ENCODE results near the gene MAP2K5.

The MAP2K5 gene

GRCh38 chr15:67783303-67783702 is 240.8 kb downstream of the MAP2K5 start:
- H3K36me3 Mint-ChIP-seq (ENCODE audit: low read depth), result peaks cover 21% of the 10 kb centered on the region

GRCh38 chr15:67784090-67784781 is 241.7 kb downstream of the MAP2K5 start:
- H3K9me3 Mint-ChIP-seq, result no peaks in the 10 kb centered on the region
- intact Hi-C loops (cut with micrococcal nuclease), result no loop called here
- H3K27me3 Mint-ChIP-seq, result no peaks in the 10 kb centered on the region
- H3K27ac Mint-ChIP-seq, result no peak overlapping the region
- peaks cover 29% of the 10 kb centered on the region for H3K4me1 Mint-ChIP-seq (ENCODE audit: low read depth)
- peaks cover 21% of the 10 kb centered on the region for H3K36me3 Mint-ChIP-seq (ENCODE audit: low read depth)
- H3K4me3 Mint-ChIP-seq, result no peak overlapping the region

More at GRCh38 chr15:67783303-67783702, 240.8 kb downstream of the MAP2K5 start:
- Mint-ChIP-seq H3K4me1 (ENCODE audit: low read depth) (peaks cover 34% of the 10 kb centered on the region), H3K4me3 (no peak overlapping the region), H3K9me3 (no peaks in the 10 kb centered on the region), H3K27me3 (no peaks in the 10 kb centered on the region), H3K27ac (no peak overlapping the region)
- intact Hi-C loops (cut with micrococcal nuclease), result no loop called here

GRCh38 chr15:67784856-67785430 is 242.4 kb downstream of the MAP2K5 start:
- intact Hi-C loops (cut with micrococcal nuclease), result no loop called here
- peaks cover 22% of the 10 kb centered on the region for H3K4me1 Mint-ChIP-seq (ENCODE audit: low read depth)

GRCh38 chr15:67785431-67785830 is 242.9 kb downstream of the MAP2K5 start:
- H3K27ac Mint-ChIP-seq, result no peak overlapping the region
- intact Hi-C loops (cut with micrococcal nuclease), result no loop called here
- H3K4me1 Mint-ChIP-seq (ENCODE audit: low read depth), result peaks cover 17% of the 10 kb centered on the region

More at GRCh38 chr15:67784856-67785430, 242.4 kb downstream of the MAP2K5 start:
- H3K9me3 Mint-ChIP-seq, result no peaks in the 10 kb centered on the region
- H3K4me3 Mint-ChIP-seq, result no peak overlapping the region
- H3K36me3 Mint-ChIP-seq (ENCODE audit: low read depth), result peaks cover 21% of the 10 kb centered on the region
- no peaks in the 10 kb centered on the region for H3K27me3 Mint-ChIP-seq
- H3K27ac Mint-ChIP-seq, result no peak overlapping the region

GRCh38 chr15:67786646-67787045 is 244.1 kb downstream of the MAP2K5 start:
- H3K9me3 Mint-ChIP-seq, result no peaks in the 10 kb centered on the region
- intact Hi-C loops (cut with micrococcal nuclease), result no loop called here
- H3K4me3 Mint-ChIP-seq, result no peak overlapping the region
- H3K27ac Mint-ChIP-seq, result no peak overlapping the region
- peaks cover 13% of the 10 kb centered on the region for H3K4me1 Mint-ChIP-seq (ENCODE audit: low read depth)
- no peaks in the 10 kb centered on the region for H3K27me3 Mint-ChIP-seq
- peaks cover 32% of the 10 kb centered on the region for H3K36me3 Mint-ChIP-seq (ENCODE audit: low read depth)

More at GRCh38 chr15:67785431-67785830, 242.9 kb downstream of the MAP2K5 start:
- H3K36me3 Mint-ChIP-seq (ENCODE audit: low read depth), result peaks cover 24% of the 10 kb centered on the region
- no peaks in the 10 kb centered on the region for H3K27me3 Mint-ChIP-seq
- H3K4me3 Mint-ChIP-seq, result no peak overlapping the region
- H3K9me3 Mint-ChIP-seq, result no peaks in the 10 kb centered on the region

- H3K4me1 Mint-ChIP-seq (ENCODE audit: low read depth), result peaks cover 4% of the 10 kb centered on the region
- H3K27ac Mint-ChIP-seq, result no peak overlapping the region
- intact Hi-C loops (cut with micrococcal nuclease), result no loop called here
- H3K27me3 Mint-ChIP-seq, result no peaks in the 10 kb centered on the region
- H3K9me3 Mint-ChIP-seq, result no peaks in the 10 kb centered on the region
- peaks cover 20% of the 10 kb centered on the region for H3K36me3 Mint-ChIP-seq (ENCODE audit: low read depth)
- no peak overlapping the region for H3K4me3 Mint-ChIP-seq
Observed at GRCh38 chr15:67788986-67789385, 246.5 kb downstream of the MAP2K5 start.

GRCh38 chr15:67790610-67791319 is 248.3 kb downstream of the MAP2K5 start:
- H3K36me3 Mint-ChIP-seq (ENCODE audit: low read depth), result peaks cover 22% of the 10 kb centered on the region
- no peaks in the 10 kb centered on the region for H3K27me3 Mint-ChIP-seq
- intact Hi-C loops (cut with micrococcal nuclease), result no loop called here
- H3K27ac Mint-ChIP-seq, result no peak overlapping the region
- H3K9me3 Mint-ChIP-seq, result peaks cover 10% of the 10 kb centered on the region
- no peak overlapping the region for H3K4me3 Mint-ChIP-seq
- H3K4me1 Mint-ChIP-seq (ENCODE audit: low read depth), result peaks cover 4% of the 10 kb centered on the region

GRCh38 chr15:67792250-67792942 is 249.9 kb downstream of the MAP2K5 start:
- intact Hi-C loops (cut with micrococcal nuclease), result no loop called here
- peaks cover 10% of the 10 kb centered on the region for H3K9me3 Mint-ChIP-seq
- no peak overlapping the region for H3K4me3 Mint-ChIP-seq
- no peaks in the 10 kb centered on the region for H3K4me1 Mint-ChIP-seq (ENCODE audit: low read depth)
- H3K27me3 Mint-ChIP-seq, result no peaks in the 10 kb centered on the region
- H3K27ac Mint-ChIP-seq, result no peak overlapping the region
- H3K36me3 Mint-ChIP-seq (ENCODE audit: low read depth), result peaks cover 28% of the 10 kb centered on the region

- H3K4me3 Mint-ChIP-seq, result no peak overlapping the region
- no peaks in the 10 kb centered on the region for H3K4me1 Mint-ChIP-seq (ENCODE audit: low read depth)
- H3K27ac Mint-ChIP-seq, result no peak overlapping the region
- intact Hi-C loops (cut with micrococcal nuclease), result no loop called here
- H3K36me3 Mint-ChIP-seq (ENCODE audit: low read depth), result peaks cover 39% of the 10 kb centered on the region
- H3K27me3 Mint-ChIP-seq, result no peaks in the 10 kb centered on the region
- H3K9me3 Mint-ChIP-seq, result peaks cover 10% of the 10 kb centered on the region
Observed at GRCh38 chr15:67794832-67795574, 252.5 kb downstream of the MAP2K5 start.

GRCh38 chr15:67796196-67797127 is 254.0 kb downstream of the MAP2K5 start:
- no peak overlapping the region for H3K27ac Mint-ChIP-seq
- no peaks in the 10 kb centered on the region for H3K27me3 Mint-ChIP-seq
- H3K9me3 Mint-ChIP-seq, result peaks cover 10% of the 10 kb centered on the region
- intact Hi-C loops (cut with micrococcal nuclease), result no loop called here
- H3K36me3 Mint-ChIP-seq (ENCODE audit: low read depth), result peaks cover 28% of the 10 kb centered on the region
- H3K4me1 Mint-ChIP-seq (ENCODE audit: low read depth), result no peaks in the 10 kb centered on the region
- no peak overlapping the region for H3K4me3 Mint-ChIP-seq

GRCh38 chr15:67799801-67800205 is 257.3 kb downstream of the MAP2K5 start:
- Mint-ChIP-seq H3K4me1 (ENCODE audit: low read depth) (peaks cover 8% of the 10 kb centered on the region), H3K4me3 (no peak overlapping the region), H3K27me3 (no peaks in the 10 kb centered on the region), H3K9me3 (peaks cover 6% of the 10 kb centered on the region), H3K36me3 (ENCODE audit: low read depth) (peaks cover 33% of the 10 kb centered on the region), H3K27ac (no peak overlapping the region)
- intact Hi-C loops (cut with micrococcal nuclease), result no loop called here

- Mint-ChIP-seq H3K4me1 (ENCODE audit: low read depth) (peaks cover 8% of the 10 kb centered on the region), H3K9me3 (no peaks in the 10 kb centered on the region), H3K27ac (no peak overlapping the region), H3K27me3 (no peaks in the 10 kb centered on the region), H3K36me3 (ENCODE audit: low read depth) (peaks cover 26% of the 10 kb centered on the region), H3K4me3 (no peak overlapping the region)
- intact Hi-C loops (cut with micrococcal nuclease), result no loop called here
Observed at GRCh38 chr15:67801142-67801541, 258.6 kb downstream of the MAP2K5 start.

Data from dendritic cell treated with granulocyte-macrophage colony-stimulating factor and Interleukin-4, amounts not matched to agents 40 ng/mL and 50 ng/mL, for 4 days (primary cell).